ENCODE data around the gene RAB35.

RAB35 gene

DNA sequence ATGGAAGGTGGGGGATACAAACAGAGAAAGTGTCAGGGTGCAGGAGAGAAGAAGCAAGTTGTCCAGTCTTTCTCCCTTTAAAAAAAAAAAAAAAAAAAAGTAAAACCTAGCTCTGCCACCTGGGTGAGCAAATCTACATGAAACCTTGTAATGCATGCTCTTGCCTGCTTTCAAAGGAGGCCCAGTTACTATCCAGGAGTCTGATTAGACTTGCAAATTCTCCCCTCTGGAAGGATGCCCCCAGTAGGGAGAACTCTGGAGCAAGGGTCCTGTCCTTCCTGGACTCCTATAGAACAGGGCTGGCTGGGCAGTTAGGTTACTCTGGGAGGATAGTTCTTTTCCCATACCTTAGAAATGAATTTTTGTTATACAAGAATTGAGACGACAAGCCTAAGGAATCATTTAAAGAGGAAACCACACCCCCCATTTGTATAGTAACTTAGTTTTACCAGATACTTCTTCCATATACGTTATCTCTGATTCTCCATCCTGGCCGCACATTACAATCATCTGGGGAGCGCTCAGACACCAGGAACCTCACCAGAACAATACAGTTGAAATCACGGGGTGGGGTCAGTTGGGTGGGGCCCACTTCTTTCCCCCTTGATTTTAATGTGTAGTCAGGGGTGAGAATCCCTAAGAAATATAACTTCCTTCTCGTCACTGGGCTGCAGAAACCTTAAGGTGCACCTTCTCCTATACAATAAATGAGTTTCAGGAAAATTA is 30.5 kb downstream of the RAB35 start:
- no peak for DNase-seq (ENCODE audit: low spot score)
- in situ Hi-C loops (cut with MboI; ENCODE audit: low pct_unique_long_range_greater_than_20kb, low sequenced_read_pairs, unreplicated experiment): loop anchor here (25.0 kb wide), 1 partner anchor 399 kb away; no protein-coding TSS in a partner anchor
- TF ChIP-seq, protein P1, sequence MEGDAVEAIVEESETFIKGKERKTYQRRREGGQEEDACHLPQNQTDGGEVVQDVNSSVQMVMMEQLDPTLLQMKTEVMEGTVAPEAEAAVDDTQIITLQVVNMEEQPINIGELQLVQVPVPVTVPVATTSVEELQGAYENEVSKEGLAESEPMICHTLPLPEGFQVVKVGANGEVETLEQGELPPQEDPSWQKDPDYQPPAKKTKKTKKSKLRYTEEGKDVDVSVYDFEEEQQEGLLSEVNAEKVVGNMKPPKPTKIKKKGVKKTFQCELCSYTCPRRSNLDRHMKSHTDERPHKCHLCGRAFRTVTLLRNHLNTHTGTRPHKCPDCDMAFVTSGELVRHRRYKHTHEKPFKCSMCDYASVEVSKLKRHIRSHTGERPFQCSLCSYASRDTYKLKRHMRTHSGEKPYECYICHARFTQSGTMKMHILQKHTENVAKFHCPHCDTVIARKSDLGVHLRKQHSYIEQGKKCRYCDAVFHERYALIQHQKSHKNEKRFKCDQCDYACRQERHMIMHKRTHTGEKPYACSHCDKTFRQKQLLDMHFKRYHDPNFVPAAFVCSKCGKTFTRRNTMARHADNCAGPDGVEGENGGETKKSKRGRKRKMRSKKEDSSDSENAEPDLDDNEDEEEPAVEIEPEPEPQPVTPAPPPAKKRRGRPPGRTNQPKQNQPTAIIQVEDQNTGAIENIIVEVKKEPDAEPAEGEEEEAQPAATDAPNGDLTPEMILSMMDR (IDR thresholded peaks at IDR 0.05; ENCODE audit: extremely low read depth, insufficient read depth, missing control alignments): no peak

DNA sequence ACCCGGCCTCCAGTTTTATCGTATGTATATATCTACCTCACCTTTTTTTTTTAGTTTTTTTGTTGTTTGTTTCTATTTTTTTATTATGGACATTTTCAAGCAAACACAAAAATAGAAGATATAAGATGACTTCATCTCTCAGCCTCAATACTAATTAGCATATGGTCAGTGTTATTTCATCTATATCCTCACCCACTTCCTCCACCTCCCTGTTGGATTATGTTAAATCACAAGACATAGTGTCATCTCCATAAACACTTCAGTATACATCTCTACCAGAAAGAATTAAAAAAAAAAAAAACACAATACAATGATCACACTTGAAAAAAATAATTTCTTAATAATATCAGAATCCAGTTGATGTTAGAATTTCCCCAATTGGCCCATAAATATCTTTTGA is 34.9 kb downstream of the RAB35 start:
- TF ChIP-seq, protein P1 (IDR thresholded peaks at IDR 0.05; ENCODE audit: extremely low read depth, insufficient read depth, missing control alignments): no peak
- in situ Hi-C loops (cut with MboI; ENCODE audit: low pct_unique_long_range_greater_than_20kb, low sequenced_read_pairs, unreplicated experiment): loop anchor here (25.0 kb wide), 1 partner anchor 394 kb away; no protein-coding TSS in a partner anchor
- no peak for DNase-seq (ENCODE audit: low spot score)

DNA sequence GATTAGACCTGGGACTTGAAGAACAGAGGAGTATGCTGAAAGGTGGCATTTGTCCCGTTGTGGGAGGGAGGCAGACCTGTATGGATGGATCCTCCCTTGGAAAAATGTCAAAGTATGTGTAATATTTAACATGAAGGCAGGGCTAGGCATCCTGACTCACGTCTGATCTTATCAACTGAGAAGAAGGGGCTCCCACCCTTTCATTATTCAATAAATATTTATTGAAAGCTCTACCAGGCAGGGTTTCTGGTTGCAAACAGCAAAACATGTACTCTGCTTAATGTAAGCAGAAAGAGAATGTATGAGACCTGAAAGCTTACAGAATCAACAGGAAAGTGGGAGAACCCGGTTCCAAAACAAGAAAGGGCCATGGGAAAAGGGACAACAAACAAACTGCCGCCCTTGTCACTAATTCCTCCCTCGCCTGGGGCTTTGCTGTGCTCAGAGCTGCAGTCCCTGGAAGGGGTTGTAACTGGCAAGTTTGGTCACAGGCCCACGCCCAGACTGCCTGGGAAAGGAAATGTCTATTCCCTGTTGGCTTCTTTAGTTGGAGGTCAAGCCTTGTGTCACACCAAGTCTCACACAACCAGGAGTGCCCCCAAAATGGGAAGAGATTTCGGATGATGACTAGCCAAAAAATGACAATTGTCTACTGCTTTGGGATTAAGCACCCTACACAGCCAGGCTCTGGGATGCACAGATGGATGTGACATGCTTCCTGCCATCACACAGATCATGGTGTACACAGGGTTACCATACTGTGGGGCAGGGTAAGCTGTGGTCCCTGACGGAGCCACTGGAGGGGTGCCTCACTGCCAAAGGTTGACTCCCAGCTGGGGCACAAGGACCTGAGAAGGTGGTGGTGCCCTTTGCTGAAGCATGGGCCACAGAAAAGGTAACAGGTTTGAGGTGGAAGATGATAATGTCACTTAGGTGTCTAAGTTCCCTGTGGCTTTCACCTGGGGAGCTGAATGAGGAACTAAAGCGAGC is 36.8 kb downstream of the RAB35 start:
- in situ Hi-C loops (cut with MboI; ENCODE audit: low pct_unique_long_range_greater_than_20kb, low sequenced_read_pairs, unreplicated experiment): loop anchor here (25.0 kb wide), 1 partner anchor 392 kb away; no protein-coding TSS in a partner anchor
- TF ChIP-seq, protein P1 (IDR thresholded peaks at IDR 0.05; ENCODE audit: extremely low read depth, insufficient read depth, missing control alignments): no peak
- DNase-seq (ENCODE audit: low spot score): no peak

DNA sequence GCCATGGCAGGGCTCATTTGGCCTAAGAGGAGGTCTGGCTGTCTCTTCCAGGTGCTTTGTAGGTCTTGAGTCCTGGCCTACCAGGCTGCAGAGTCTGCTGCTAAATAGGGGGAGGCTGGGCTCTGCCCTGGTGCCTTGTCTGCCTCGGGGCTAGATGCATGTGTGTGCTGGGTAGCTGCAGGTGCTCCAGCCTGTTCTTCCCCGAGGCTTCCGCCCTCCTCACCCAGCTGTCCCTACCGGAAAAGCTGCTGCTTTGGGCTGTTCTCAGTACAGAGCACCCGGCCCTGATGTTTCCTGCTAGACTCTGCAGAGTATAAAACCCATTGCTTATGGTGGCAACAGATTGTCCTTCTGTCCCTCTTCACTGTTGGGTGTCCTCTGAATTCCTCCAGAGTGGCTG is 37.7 kb downstream of the RAB35 start:
- TF ChIP-seq, protein P1 (IDR thresholded peaks at IDR 0.05; ENCODE audit: extremely low read depth, insufficient read depth, missing control alignments): no peak
- in situ Hi-C loops (cut with MboI; ENCODE audit: low pct_unique_long_range_greater_than_20kb, low sequenced_read_pairs, unreplicated experiment): loop anchor here (25.0 kb wide), 1 partner anchor 392 kb away; no protein-coding TSS in a partner anchor
- no peak for DNase-seq (ENCODE audit: low spot score)

DNA sequence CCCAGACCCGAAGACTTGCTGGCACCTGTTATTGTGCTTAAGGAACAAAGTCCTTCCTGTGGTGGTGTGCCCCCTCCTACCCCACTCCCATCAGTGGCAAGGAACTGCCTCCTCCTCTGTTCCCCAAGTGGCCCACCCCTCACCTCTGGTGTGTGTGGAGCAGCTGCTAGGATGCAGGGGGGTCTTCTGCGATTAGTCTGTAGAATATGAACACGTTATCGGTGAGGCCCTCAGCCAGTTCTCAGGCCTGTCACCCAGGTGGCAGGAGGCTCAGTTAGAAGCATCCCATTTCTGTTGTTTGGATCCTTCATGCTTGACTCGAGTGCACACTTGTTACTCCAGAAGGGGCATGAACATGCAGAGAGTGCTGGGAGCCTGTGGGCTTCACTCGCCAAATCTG is 39.3 kb downstream of the RAB35 start:
- TF ChIP-seq, protein P1 (IDR thresholded peaks at IDR 0.05; ENCODE audit: extremely low read depth, insufficient read depth, missing control alignments): no peak
- in situ Hi-C loops (cut with MboI; ENCODE audit: low pct_unique_long_range_greater_than_20kb, low sequenced_read_pairs, unreplicated experiment): loop anchor here (25.0 kb wide), 1 partner anchor 390 kb away; no protein-coding TSS in a partner anchor
- DNase-seq (ENCODE audit: low spot score): no peak

DNA sequence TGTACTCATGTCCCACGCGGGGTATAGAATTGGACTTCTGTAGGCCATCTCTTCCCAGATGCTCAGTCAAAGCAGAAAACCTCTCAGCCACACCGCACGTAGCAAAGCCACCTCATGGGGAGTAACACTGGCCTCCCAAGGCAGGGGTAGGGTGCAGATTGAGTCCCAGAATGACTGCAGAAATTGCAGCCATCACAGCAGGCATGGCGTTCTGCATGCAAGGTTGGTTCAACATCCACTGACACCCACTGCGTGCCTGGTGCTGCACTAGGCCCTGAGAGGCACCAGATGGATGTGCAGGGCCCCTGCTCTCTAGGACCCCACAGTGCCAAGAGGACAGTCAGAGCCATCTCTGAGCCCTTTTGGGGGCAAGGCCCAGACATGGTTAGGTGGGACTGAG is 39.9 kb downstream of the RAB35 start:
- no peak for DNase-seq (ENCODE audit: low spot score)
- TF ChIP-seq, protein P1 (IDR thresholded peaks at IDR 0.05; ENCODE audit: extremely low read depth, insufficient read depth, missing control alignments): no peak
- in situ Hi-C loops (cut with MboI; ENCODE audit: low pct_unique_long_range_greater_than_20kb, low sequenced_read_pairs, unreplicated experiment): loop anchor here (25.0 kb wide), 1 partner anchor 389 kb away; no protein-coding TSS in a partner anchor

Data from GM13977 (cell line).